Measurements from ENCODE around the gene PXDN.

Gene PXDN

DNA sequence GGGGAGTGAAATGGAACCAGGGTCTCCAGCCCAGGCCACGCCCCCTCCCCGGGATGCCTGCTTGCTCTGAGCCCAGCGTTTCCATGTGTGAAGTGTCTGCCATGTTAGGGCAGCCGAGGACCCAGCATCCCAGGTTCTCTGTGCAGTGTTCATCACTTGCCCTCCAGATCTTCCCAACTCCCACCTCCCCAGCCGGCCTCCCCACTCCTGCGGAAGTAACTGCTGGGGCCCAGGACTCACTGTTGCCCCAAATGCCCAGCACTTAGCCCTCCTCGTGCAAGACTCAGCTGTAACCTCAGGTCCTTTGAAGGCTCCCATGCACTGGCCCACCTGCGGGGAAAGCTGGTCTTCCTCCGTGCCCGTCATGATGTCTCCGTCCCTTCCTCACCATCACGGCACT, 9.7 kb upstream of the PXDN start:
- DNase-seq (ENCODE audit: low spot score) = no peak

DNA sequence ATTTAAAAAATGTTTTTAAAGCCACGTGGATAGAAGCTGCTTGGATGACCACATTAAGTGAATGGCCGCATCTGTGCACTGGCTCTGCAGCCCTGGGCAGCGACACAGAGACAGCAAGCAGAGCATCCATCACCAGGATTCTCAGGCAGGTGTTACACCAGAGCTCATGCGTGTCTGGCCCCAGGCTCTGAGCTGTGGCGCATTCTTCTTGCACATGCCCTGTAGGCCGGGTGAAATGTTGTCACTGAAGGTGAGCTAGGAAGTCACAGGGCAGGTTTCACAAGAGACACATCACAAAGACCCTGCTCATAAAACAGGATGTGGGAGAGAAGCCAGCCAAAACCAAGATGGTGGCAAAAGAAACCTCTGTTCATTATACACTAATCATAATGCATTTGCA, 8.4 kb upstream of the PXDN start:
- no peak for DNase-seq (ENCODE audit: low spot score)

DNA sequence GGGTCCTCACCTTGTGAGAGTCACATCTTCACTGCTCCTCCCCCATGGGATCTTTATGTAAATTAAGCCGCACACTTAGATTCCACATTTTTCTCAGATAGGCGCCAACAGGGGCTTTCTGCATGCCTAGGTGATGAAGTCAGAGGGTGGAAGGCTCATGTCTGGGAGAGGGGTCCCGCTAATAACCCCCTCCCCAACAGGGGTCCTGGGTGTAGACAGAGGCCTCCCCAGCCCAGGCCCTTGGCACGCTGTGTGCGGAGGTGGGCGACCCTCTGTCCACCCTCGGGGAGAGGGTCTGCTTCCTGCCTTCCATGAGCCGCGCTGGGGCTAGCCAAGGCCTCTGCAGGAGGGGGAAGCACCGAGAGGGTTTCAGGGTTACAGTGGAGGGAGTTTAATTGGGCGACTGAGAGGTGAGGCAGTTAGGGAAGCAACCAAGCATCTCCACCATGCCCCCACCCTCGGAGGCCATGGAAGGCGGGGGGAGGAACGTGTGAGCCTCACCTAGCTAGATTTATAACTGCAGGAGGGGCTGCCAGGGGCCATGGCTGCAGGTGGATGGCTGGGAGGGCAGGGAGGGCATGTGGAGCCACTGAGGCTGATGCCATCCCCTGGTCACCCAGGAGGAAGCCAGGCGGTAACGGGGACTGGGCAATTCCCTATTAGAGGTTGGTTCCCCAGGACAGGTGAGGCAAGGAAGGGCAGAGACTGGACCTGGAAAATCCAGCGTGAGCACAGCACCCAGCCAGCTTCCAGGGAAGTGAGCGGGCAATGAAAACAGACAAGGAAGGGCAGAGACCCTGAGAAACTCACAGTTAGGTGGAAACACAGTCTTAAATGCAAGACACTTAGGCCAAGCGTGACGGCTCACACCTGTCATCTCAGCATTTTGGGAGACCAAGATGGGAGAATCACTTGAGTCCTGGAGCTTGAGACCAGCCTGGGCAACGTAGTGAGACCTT, 7.7 kb upstream of the PXDN start:
- DNase-seq (ENCODE audit: low spot score) = no peak

DNA sequence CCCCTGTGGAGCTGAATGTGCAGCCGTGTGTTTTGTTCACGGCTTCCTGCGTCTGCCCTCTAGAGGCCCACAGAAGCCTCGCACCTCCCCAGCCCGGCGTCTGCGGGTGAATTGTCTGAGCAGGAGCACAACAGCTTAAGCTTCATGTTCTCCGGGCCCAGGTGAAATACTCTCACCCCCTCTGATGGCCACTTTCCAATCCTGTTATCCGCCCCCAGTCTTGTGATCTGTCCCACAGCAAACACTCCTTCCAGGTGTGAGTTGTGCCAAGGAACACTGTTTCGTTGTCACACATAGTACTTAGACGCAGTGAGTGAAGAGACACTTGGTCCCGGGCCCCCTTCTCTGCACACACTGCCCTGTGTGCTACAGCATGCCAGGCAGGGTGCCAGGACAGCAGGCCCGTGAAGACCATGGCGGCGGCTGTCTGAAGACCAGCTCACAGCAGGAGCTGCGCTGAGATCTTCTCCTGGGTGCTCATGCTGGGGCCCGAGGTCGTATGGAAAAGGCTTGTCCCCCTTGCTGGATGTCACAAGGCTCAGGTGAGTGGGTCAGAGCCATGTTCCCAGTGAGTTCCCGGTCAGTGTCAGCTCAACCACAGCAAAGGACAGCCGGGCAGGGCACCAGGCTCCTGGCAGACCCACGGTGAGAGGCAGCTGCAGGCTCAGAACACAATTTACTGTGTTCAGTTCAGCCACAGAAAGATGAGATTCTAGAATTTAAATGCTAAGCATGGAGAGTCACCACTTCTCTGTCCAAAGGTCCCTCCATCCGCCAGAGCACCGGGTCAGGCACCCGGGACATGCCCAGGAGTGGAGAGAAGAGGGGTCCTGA, 6.8 kb upstream of the PXDN start:
- peak; percentile 83 for DNase-seq (ENCODE audit: low spot score)

DNA sequence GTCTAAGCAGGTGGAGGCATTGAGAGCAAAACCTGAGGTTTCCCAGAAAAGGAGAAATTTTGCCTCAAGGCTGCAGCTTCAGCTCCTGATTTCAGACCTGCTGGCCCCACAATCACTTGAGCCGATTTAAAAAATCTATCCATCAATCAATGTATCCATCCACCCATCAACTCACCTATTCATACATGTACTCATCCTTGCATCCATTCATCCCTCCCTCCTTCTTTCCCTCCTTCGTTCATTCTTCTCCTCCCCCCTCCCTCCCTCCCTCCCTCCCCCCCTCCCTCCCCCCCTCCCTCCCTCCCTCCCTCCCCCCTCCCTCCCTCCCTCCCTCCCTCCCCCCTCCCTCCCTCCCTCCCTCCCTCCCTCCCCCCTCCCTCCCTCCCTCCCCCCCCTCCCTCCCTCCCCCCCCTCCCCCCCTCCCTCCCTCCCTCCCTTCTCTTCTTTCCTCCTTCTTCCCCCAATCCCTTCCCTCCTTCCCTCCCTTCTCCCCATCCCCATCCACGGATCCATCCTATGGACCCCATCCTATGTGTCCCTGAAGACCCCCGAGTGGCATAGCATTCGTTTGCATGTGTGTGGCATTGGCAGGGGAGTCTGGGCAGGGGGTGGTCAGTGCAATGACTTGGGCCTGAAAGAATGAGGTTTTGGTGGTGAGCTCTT, 6.1 kb upstream of the PXDN start:
- DNase-seq (ENCODE audit: low spot score) = no peak

DNA sequence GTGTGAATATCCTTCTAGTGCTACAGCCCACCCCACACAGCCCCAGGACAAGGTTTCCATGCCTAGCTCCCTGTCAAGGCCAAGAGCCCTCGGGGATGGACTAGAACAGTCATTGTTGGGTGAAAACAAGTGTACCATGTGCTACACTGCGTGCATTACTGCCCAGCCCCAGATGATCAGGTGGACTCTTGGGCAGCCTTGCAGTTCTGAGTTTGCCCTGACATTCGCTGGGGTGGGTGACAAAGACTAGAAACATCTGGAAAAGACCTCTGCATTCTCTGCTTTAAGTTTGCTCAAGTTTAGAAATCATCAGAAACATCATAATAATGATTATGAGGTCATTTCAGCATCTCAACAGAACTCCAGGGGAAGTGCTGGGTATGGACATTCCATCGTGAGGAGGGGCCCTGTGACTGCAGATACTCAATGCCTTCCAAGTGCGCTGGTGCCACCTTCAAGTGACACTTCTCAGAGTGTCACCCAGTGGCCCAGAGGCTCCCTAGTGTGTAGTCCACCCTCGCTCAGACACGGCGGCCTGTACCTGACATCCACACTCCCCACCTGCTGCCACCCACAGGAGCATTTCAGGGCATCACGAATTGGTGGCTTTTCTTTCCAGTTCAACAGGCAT, 5.3 kb upstream of the PXDN start:
- DNase-seq (ENCODE audit: low spot score) = no peak

DNA sequence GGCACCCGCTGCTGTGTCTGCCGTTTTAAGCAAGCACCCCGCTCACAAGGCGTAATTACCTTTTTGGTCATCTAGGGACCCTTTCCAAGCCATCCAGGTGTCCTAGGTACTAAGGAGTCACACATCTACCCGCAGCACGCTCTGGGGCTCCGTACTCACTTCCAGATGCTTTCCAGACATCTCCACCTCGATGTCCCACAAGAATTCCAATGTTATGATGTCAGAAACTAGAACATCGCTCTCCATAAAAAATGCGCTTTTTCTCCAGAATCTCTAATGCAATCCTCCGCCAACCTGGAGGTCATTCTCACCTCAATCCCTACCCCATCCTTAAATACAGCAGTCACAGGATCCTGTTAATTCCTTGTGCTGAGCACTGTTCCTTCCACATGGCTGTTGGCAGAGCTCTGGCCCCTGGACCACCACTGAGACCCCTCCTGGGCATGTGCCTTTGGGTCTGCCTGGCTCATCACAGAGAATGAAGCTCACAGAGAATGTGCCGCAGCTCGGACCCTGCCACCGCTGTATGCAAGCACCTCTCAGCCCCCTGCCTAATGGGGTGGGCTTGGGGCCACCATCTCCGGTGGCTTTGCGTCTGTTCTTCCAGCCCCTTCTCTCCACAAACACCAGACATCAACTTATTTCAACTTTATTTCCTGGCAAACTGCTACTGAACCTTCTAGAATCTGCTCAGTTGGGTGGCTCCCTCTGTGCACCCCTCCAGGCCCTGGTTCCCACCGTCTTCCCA, 4.6 kb upstream of the PXDN start:
- DNase-seq (ENCODE audit: low spot score) = no peak

DNA sequence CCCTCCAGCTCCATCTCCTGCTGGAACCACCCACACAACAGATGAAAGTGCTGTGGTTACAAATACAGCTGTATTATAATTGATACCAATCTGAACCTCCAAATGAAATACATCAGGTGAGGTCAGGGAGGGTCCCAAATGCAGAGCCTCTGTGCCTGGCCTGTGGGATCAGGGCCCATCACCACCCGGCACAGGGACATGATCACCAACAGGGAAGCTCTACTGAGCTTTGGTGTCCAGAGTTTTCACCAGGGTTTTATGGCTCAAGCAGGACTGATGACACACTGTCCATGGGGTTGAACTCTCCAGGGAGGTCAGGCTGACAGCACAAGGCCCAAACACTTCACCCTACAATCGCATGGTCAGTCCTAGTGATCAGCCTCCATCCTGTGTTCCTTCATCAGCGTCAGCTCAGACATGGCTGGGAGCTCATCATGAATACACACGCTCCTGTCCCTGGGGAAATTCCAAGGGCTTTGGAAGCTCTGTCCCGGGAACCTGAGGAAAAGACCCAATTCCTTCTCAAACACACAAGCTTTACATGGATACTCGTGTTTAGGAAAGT, 3.9 kb upstream of the PXDN start:
- no peak for DNase-seq (ENCODE audit: low spot score)

DNA sequence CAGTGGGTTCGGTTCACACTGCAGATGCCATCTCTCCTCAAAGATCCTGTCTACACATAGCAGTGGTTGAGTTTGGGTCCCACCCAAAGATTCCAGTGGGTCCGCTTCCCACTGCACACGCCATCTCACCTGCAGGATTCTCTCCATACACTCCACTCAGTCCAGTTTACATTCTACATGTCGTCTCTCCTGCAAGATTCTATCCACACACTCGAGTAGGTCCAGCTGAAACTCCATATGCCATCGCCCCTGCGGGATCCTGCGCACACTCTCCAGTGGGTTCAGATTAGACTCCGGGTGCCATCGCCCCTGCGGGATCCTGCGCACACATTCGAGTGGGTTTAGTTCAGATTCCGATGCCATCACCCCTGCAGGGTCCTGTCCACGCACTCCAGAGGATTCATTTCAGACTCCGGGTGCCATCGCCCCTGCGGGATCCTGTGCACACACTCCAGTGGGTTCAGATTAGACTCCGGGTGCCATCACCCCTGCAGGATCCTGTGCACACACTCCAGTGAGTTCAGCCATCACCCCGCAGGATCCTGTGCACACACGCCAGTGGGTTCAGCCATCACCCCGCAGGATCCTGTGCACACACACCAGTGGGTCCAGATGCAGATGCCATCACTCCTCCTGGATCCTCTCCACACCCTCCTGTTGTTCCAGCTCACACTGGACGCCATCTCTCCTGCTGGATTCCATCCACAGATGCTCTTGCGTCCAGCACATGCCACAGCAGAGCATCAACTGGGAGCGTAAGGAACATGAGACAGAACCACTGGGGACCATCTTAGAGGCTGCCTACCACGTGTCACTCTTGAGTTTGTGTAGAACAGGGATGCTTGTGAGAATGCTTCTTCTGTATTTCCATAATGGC, 3.0 kb upstream of the PXDN start:
- no peak for DNase-seq (ENCODE audit: low spot score)

DNA sequence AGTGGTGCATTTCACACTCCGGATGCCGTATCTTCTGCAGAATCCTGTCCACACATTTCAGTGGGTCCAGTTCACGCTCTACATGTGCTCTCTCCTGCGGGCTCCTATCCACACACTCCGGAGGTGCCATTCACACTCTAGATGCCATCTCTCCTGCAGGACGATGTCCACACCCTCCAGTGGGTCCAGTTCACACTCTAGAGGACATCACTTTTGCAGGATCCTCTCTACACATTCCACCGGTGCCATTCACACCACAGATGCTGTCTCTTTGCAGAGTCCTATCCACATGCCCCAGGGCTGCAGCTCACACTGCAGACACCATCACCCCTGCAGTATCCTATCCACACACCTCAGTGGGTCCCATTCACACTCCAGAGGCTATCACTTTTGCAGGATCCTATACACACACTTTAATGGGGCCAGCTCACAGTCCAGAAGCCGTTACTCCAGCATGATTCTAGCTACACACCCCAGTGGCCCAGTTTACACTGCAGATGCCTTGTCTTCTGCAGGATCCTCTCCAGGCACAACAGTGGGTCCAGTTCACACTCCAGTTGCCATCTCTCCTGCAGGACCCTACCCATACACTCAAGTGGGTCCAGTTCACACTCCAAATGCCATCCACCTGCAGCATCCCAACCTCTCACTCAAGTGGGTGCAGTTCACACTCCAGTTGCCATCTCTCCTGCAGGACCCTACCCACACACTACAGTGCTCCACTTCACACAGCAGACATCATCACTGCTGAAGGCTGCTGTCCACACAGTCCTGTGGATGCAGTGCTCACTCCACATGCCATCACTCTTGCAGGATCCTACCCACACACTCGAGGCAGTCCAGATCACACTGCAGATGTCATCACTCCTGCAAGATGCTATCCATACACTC, 2.1 kb upstream of the PXDN start:
- DNase-seq (ENCODE audit: low spot score) = no peak

DNA sequence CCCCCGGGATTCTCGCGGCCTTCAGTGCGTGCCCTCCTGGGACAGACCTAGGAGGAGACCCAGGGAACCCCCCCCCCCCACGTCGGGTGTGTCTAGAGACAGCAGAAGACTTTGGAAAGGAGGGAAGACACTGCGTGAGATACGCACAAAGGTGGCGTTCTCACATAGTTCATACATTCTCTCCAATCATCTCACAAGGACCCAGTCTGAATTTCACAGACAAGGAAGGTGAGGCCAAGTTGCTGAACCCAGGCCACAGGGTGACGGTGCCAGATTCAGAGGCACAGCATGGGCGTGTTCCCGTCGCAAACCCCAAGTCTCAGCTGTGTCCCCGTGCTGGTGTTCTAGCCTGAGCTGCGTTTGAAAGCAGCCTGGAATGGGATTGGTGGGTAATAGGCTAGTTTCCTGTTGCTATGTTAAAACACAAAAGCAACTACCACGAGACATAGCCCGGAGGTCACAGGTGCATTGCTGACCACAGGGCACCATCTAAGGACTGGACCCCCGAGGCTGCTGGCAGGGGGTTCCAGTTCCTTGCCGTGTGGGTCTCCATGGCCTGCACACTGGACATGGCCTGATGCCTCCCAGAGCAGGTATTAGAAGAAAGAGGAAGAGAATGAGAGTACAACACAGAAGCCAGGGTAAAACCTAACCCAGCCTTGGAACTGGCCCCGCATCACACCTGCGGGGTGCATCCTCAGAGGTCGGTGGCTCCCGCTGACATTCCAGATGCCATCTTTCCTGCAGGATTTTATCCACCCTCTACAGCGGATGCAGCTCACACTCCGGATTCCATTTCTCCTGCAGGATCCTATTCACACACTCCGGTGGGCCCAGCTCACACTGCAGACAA, 1.1 kb upstream of the PXDN start:
- no peak for DNase-seq (ENCODE audit: low spot score)

DNA sequence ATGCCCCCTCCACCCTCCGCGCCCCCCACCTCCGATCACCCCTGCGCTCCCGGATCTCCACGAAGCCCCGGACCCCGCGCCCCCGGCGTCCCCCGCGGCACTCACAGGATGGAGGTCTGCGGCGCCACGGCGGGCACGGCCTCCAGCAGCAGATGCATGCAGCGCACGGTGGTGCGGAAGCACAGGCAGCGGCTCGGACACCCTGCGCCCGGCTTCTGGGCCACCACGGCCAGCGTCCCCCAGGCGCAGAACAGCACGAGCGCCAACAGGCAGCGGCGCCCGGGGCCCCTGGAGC, 217 bp downstream of the PXDN start:
- DNase-seq (ENCODE audit: low spot score) = no peak

DNA sequence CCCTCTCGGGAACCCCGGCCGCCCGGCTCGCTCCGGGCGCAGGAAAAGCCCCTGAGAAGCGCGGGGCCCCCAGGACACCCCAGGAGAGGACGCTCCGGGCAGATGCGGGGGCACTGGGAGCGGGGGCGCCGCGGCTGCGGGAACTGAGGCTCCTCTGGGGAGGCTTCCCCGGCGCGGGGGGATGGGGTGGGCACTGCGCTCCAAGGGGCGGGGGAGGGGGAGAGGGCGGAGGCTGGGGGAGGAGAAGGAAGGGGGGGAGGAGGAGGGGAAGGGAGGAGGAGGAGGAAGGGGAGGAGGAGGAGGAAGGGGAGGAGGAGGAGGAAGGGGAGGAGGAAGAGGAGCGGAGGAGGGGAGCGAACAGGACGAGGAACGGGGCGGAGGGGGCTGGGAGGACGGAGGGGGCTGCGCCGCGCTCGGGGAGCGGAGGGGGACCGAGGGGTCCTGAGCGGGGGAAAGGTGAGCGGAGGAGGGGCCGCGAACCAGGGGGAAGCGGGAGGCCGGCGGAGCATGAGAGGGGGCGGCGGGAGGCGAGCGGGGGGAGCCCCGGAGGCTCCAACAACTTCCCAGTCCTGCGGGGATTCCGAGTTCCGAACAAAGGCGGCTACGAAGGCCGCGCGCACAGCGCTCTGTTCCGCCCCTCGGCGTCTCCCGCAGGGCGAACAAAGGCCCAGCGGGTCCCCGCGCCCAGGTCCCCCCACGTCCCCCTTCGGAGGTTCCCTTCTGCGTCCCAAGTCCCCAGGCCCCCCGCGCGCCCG, 742 bp downstream of the PXDN start:
- DNase-seq (ENCODE audit: low spot score) = peak; percentile 30

DNA sequence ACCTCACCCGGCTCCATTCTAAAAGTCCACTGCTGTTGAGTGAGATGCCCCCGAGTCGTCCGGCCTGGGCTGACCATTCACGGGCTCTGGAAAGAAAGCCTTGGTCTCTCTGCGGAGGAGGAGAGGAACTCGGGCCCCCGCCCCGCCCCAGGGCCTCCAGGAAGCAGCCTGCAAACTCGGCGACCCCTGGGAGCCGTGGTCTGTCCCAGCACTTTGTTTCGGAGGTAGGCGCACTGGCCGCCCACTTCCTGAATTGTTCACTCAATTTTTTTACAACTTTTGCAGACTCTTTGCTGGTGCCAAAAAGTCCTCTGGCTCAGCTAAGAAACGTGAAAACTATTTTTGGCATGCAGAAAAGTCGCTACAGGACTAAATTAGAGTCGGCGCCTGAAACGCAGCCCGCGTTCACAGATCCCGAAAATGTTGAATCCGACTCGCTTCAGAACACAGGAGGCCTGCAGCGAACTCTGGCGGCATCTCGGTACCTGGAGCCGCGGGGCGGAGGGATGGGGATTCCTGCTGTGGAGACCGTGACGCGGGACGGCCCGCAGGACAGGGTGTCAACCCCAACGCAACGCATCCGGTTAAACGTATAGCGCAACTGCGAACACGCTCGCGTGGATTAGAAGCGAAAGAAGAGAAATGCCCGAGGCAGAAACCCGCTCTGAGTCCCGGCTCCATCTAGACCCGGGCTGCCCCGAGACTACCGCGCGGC, 1.5 kb downstream of the PXDN start:
- DNase-seq (ENCODE audit: low spot score) = peak; percentile 84

DNA sequence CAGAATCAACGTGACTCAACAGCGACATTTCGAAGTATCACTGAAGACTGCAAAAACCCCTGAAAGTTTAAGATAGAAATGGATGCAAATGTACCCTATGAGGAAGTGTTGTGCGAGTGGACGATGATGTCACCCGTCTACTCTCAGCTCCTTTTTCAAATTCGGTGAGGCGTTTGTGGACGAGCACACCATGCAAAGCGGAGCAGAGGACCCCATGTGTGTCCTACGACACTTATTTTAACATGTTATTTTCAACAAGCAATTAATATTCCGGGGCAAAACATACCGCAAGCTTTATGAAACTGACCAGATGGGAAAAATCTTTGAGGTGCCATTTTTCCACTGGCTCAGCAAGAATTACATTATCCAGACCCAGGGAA, 2.0 kb downstream of the PXDN start:
- no peak for DNase-seq (ENCODE audit: low spot score)

DNA sequence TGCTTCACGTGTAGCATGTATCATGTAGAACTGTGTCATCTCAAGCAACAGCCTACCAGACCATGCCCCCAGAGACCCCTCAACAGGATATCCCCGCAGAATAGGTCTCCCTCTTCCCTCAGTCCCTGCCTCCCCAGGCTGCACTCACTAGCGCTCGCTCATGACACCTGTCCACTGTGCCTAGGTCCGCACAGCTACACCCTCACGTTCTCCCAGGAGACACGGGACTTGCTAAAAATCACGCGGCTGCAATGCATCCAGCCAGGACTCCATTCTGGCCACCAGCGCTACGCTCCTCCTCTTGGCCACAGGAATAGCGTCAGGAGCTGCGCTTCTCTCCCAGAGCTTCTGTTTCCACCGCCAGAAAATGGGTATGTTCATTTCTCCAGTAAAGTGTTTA, 2.5 kb downstream of the PXDN start:
- DNase-seq (ENCODE audit: low spot score) = no peak

All from AG08395 (cell line).